Uterus (tissue), 2 donors: ENCODE results near the gene NECTIN1.

Experiments used
- CTCF ChIP-seq, 4 experiments: fragments of 200-600 bp in 2 of 4; fragments of 450-650 bp in 2 of 4; sonication (generic) in 2 of 4; IDR thresholded peaks; one replicate each; pipeline ENCODE4 v1.5.1; 2016 to 2019; ENCODE audit warnings: antibody characterized with exemption in 4 of 4, mild to moderate bottlenecking in 2 of 4, moderate library complexity in 1 of 4
- POLR2A ChIP-seq, 2 donors: fragments of 450-650 bp; IDR thresholded peaks; one replicate each; pipeline ENCODE4 v1.6.1; 2016; ENCODE audit warnings: antibody characterized with exemption in 2 of 2, mild to moderate bottlenecking in 1 of 2, moderate library complexity in 1 of 2

- TF ChIP-seq CTCF (IDR thresholded peaks at IDR 0.05) (no peak), POLR2A (IDR thresholded peaks at IDR 0.05) (no peak)
Observed at GRCh38 chr11:119593346-119593745, 135.7 kb downstream of the NECTIN1 start.
